ENCODE data around the gene C16orf92.

Gene C16orf92

DNA sequence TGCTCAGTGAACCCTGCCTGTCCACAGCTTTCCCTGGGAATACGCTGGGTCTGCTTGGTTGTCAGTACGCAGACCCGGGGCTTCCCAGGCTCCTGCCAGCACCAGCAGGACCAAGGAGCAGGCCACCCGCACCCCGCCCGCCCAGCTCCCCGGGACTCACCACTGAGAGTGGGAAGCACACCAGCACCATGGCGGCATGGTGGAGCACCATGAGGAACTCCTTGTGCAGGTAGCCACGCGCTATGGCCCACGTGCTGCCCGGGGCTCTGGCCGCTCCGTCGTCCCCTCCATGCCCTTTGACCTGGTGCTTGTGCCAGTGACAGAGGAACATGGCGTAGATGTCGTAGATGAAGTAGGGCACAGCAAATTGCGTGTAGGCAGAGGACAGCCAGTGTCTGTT lies 3.5 kb downstream of the C16orf92 start:
- H3K4me3 ChIP-seq (ENCODE audit: low read depth in 1 of 2, low read length in 2 of 2), result no peak overlapping the region
- peaks cover 41% of the 10 kb centered on the region in 2 donors for H3K27me3 ChIP-seq (ENCODE audit: control insufficient read depth in 1 of 2, insufficient read depth in 2 of 2, low read length in 2 of 2)
- peaks cover 3% of the 10 kb centered on the region in 2 donors for H3K4me1 ChIP-seq (ENCODE audit: control insufficient read depth in 1 of 2, insufficient read depth in 2 of 2, low read length in 2 of 2)

DNA sequence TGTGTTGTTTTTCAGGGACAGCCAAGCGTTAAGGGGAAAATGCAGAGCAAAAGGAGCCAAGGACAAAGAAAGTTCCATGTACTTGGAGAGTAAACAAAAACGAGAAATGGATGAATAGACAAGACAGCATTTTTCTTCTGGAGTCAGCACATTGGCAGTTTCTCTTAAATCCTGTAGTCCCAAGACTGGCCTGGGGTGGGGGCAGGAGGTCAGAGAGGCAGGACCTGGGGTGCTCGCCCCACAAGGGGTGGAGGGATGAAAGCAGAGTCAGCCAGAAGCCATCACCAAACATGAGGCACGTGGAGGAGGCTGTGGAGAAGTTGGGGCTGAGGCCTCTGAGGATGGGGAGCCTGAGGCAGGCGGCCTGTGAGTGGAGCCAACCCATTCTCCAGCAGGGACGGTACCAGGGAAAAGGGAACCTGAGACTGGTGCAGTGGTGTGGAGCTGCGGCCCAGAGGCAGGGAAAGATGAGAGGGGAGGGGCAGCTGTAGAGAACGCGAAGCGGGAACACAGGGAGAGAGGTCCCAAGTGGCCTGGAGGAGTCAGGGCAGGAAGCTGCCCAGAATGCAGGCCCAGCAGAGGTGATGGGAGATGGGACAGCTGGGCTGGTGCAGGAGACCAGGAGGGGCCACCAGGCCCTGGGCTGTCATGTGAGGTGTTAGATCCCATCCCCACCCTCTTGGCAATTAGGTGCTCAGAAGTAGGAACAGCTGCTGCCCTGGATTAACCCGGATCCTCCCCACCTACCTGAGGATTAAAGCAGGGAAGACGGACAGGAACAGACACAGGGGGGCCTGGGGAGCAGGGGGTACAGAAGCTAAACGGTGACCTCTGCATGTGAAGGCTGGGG lies 4.8 kb downstream of the C16orf92 start:
- Histone ChIP-seq H3K9me3 (ENCODE audit: control insufficient read depth in 1 of 2, low read length in 2 of 2) (no peaks in the 10 kb centered on the region), H3K4me3 (ENCODE audit: low read depth in 1 of 2, low read length in 2 of 2) (no peak overlapping the region), H3K27me3 (ENCODE audit: control insufficient read depth in 1 of 2, insufficient read depth in 2 of 2, low read length in 2 of 2) (peaks cover 51 to 52% of the 10 kb centered on the region in 2 donors)

More for the DNA sequence above, 3.5 kb downstream of the C16orf92 start:
- no peak overlapping the region for H3K27ac ChIP-seq (ENCODE audit: low read depth, low read length)
- H3K9ac ChIP-seq (ENCODE audit: low read depth in 1 of 2, low read length in 2 of 2), result no peak overlapping the region
- H3K9me3 ChIP-seq (ENCODE audit: control insufficient read depth in 1 of 2, low read length in 2 of 2), result no peaks in the 10 kb centered on the region
- no peaks in the 10 kb centered on the region for H3K36me3 ChIP-seq (ENCODE audit: control insufficient read depth in 1 of 2, insufficient read depth in 2 of 2, low read length in 2 of 2)

DNA sequence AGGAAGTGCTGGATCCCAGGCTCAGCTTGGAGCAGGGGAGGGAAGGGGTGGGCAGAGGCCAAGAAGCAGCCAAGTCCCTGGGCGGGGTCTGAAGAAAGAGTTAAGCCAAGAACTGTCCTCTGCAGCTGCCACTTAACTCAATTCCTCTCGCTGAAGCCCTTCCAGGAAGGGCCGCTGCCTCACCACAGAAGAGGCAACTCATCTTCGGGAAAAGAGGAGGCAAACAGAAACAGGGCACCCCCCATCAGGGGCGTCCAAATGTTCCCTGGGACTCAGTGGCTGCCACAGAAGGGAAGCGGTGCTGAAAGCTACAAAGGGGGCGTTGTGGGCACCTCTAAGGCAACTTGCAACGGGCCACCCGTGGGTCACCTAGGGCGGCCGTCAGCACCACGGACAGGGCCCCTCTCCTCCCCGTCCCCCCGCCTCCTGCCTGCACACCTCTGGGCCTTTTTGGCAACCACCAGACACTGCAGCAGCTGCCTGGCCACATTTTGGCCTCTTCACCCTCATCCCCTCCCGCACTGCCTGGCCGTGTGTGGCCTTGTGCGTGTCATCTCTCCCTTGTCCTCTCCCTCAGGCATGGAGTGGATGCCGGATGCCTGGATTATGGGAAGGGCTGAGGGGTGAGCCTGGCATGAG lies 5.6 kb downstream of the C16orf92 start:
- no peak overlapping the region for H3K4me3 ChIP-seq (ENCODE audit: low read depth in 1 of 2, low read length in 2 of 2)
- H3K27ac ChIP-seq (ENCODE audit: low read depth, low read length), result no peak overlapping the region
- peaks cover 51 to 52% of the 10 kb centered on the region in 2 donors for H3K27me3 ChIP-seq (ENCODE audit: control insufficient read depth in 1 of 2, insufficient read depth in 2 of 2, low read length in 2 of 2)
- H3K36me3 ChIP-seq (ENCODE audit: control insufficient read depth in 1 of 2, insufficient read depth in 2 of 2, low read length in 2 of 2), result no peaks in the 10 kb centered on the region
- H3K9me3 ChIP-seq (ENCODE audit: control insufficient read depth in 1 of 2, low read length in 2 of 2), result no peaks in the 10 kb centered on the region
- no peak overlapping the region for H3K9ac ChIP-seq (ENCODE audit: low read depth in 1 of 2, low read length in 2 of 2)
- no peaks in the 10 kb centered on the region for H3K4me1 ChIP-seq (ENCODE audit: control insufficient read depth in 1 of 2, insufficient read depth in 2 of 2, low read length in 2 of 2)

More for the DNA sequence above, 4.8 kb downstream of the C16orf92 start:
- Histone ChIP-seq H3K27ac (ENCODE audit: low read depth, low read length) (no peak overlapping the region), H3K9ac (ENCODE audit: low read depth in 1 of 2, low read length in 2 of 2) (no peak overlapping the region), H3K36me3 (ENCODE audit: control insufficient read depth in 1 of 2, insufficient read depth in 2 of 2, low read length in 2 of 2) (no peaks in the 10 kb centered on the region), H3K4me1 (ENCODE audit: control insufficient read depth in 1 of 2, insufficient read depth in 2 of 2, low read length in 2 of 2) (no peaks in the 10 kb centered on the region)

DNA sequence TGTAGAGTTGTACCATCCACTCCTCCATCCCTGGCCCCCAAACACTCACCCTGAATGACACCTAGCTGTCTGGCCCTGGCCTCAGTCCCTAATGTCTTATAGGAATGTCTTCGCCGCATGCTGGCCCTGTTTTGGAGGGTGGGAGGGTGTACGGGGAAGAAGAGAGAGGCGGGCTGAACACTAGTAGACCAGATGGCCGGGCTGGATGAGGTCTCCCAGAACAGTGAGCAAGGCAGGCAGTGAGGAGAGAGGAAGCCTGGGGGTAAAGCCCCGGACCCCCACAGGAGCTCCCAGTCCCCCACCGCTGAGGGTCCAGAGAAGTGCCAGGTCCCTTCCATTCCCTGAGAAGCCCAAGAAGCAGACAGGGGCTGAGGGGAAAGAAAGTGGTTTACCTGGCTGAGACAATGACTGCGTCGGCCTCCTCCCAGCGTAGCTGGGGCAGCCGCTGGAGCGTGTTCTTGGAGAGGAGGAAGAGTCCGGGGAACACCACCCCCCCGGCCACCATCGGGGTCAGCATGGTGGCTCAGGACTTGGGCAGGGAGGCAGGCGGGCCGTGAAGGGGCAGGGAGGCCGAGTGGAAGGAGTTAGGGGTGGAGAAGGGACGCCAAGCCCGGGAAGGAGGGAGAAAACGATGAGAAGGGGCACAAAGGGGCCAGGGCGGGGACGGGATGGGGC lies 7.2 kb downstream of the C16orf92 start:
- Histone ChIP-seq H3K4me3 (ENCODE audit: low read depth in 1 of 2, low read length in 2 of 2) (no peak overlapping the region), H3K4me1 (ENCODE audit: control insufficient read depth in 1 of 2, insufficient read depth in 2 of 2, low read length in 2 of 2) (no peaks in the 10 kb centered on the region), H3K9me3 (ENCODE audit: control insufficient read depth in 1 of 2, low read length in 2 of 2) (no peaks in the 10 kb centered on the region), H3K27ac (ENCODE audit: low read depth, low read length) (no peak overlapping the region), H3K9ac (ENCODE audit: low read depth in 1 of 2, low read length in 2 of 2) (no peak overlapping the region), H3K27me3 (ENCODE audit: control insufficient read depth in 1 of 2, insufficient read depth in 2 of 2, low read length in 2 of 2) (peaks cover 51 to 52% of the 10 kb centered on the region in 2 donors), H3K36me3 (ENCODE audit: control insufficient read depth in 1 of 2, insufficient read depth in 2 of 2, low read length in 2 of 2) (no peaks in the 10 kb centered on the region)

DNA sequence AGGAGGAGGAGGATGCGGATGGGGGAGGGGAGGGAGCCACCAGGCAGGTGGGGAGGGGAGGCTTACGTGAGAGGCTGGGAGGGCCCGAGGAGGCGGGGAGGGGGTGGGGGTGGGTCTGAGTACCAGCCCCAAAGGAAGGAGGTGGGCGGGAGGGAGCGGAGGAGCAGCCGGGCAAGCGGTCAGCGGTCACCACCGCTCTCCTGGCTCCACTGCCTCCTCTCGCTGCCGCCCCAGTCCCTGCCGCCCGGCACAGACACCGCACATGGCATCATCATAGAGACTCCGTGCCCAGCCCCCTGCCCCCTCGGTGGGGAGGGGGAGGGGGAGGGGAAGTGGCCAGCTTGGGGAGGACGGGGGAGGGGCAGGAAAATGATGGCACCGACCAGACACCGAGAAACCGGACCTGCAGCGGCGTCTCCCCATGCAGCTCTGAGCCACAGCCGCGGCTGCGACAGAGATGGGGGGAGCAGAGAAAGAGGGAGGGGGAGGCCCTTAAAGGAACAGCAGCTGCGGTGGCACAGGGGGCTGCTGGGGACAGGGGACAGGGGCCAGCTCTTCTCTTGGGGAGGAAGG lies 7.9 kb downstream of the C16orf92 start, which contains the start of gene TLCD3B:
TLCD3B (minus strand) TSS at position 431 of the 573 bp plus-strand sequence. CDS start 744 bp downstream, outside the sequence.
- H3K9me3 ChIP-seq (ENCODE audit: control insufficient read depth in 1 of 2, low read length in 2 of 2), result no peaks in the 10 kb centered on the region
- no peak within 1 kb of the TSS for H3K4me3 ChIP-seq (ENCODE audit: low read depth in 1 of 2, low read length in 2 of 2)
- H3K27ac ChIP-seq (ENCODE audit: low read depth, low read length), result no peak within 1 kb of the TSS
- H3K4me1 ChIP-seq (ENCODE audit: control insufficient read depth in 1 of 2, insufficient read depth in 2 of 2, low read length in 2 of 2), result no peaks in the 10 kb centered on the region
- H3K36me3 ChIP-seq (ENCODE audit: control insufficient read depth in 1 of 2, insufficient read depth in 2 of 2, low read length in 2 of 2), result no peaks in the 10 kb centered on the region
- no peak within 1 kb of the TSS for H3K9ac ChIP-seq (ENCODE audit: low read depth in 1 of 2, low read length in 2 of 2)
- peaks cover 47% of the 10 kb centered on the region in 2 donors for H3K27me3 ChIP-seq (ENCODE audit: control insufficient read depth in 1 of 2, insufficient read depth in 2 of 2, low read length in 2 of 2)

DNA sequence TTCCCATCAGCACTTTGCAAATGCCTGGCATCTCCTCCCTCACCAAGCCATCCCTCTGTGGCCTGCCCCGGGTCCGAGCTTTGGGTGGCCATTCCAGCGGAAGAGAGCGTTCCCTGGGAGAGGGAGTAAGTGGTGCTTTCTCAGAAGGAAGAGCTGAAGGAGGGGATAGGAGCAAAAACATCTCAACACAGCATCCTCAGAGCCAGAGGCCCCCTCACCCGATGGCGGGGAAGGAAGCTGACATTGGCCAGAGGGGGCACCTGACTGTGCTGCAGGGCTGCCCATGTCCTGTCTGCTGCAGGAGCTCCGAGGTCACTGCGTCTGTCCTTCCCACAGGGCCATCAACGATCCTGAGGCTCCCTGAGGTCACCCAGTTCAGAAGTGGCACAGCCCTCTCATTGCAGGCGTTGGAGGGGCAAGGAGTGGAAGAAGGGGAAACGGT lies 8.5 kb downstream of the C16orf92 start:
- Histone ChIP-seq H3K4me3 (ENCODE audit: low read depth in 1 of 2, low read length in 2 of 2) (no peak overlapping the region), H3K4me1 (ENCODE audit: control insufficient read depth in 1 of 2, insufficient read depth in 2 of 2, low read length in 2 of 2) (no peaks in the 10 kb centered on the region), H3K27ac (ENCODE audit: low read depth, low read length) (no peak overlapping the region), H3K36me3 (ENCODE audit: control insufficient read depth in 1 of 2, insufficient read depth in 2 of 2, low read length in 2 of 2) (no peaks in the 10 kb centered on the region), H3K9ac (ENCODE audit: low read depth in 1 of 2, low read length in 2 of 2) (no peak overlapping the region), H3K9me3 (ENCODE audit: control insufficient read depth in 1 of 2, low read length in 2 of 2) (no peaks in the 10 kb centered on the region), H3K27me3 (ENCODE audit: control insufficient read depth in 1 of 2, insufficient read depth in 2 of 2, low read length in 2 of 2) (peaks cover 45 to 47% of the 10 kb centered on the region in 2 donors)

DNA sequence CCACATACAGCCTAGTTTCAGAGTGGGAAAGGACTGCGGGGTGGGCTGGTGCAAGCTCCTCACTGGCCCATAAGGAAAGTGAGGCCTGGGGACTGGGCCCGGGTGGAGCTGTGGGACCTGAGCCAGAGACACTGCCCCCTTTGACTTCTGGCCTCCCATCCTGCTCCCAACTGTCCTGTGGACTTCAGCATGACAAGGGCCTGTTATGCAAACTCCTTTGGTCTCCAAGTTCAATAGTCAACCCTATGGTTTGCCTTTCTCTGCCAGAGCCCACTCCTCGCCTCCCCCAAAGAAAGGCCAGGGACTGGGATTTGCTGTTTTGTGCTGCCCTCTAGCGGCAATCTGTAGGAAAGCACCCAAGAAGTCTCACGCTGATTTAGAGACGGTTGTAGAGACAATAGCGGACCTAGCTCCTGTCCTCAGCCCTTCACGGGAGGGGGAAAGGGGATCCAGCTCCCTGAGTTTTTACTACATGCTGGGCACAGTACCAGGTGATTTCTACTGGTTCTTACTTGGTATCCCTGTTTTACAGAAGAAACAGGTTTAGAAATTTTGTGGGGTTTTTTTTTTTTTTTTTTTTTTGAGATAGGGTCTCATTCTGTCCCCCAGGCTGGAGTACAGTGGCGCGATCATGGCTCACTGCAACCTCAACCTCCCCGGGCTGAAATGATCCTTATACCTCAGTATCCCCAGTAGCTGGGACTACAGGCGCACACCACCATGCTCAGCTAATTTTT lies 9.3 kb downstream of the C16orf92 start:
- H3K27me3 ChIP-seq (ENCODE audit: control insufficient read depth in 1 of 2, insufficient read depth in 2 of 2, low read length in 2 of 2), result peaks cover 37 to 47% of the 10 kb centered on the region in 2 donors

DNA sequence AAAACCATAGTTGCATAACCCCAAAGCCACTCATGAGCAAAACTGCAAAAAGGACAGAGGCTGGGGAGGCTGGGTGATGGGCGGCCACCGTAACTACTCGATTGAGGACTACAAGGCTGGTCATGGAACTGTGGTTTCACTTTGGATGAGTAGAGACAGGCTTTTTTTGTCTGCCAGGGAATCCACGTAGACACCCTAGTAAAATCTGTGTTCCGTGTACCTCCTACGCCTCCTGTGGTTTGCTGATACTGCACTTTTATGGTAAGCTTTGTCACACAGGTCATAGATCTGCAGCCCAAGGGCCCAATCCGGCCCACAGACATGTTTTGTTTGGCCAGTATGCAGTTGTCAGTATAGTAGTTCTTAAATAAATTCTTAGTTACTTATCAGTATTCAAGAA lies 10.3 kb downstream of the C16orf92 start:
- Histone ChIP-seq H3K27me3 (ENCODE audit: control insufficient read depth in 1 of 2, insufficient read depth in 2 of 2, low read length in 2 of 2) (peaks cover 35 to 38% of the 10 kb centered on the region in 2 donors), H3K4me3 (ENCODE audit: low read depth in 1 of 2, low read length in 2 of 2) (no peak overlapping the region), H3K4me1 (ENCODE audit: control insufficient read depth in 1 of 2, insufficient read depth in 2 of 2, low read length in 2 of 2) (no peaks in the 10 kb centered on the region), H3K9ac (ENCODE audit: low read depth in 1 of 2, low read length in 2 of 2) (no peak overlapping the region), H3K9me3 (ENCODE audit: control insufficient read depth in 1 of 2, low read length in 2 of 2) (no peaks in the 10 kb centered on the region), H3K36me3 (ENCODE audit: control insufficient read depth in 1 of 2, insufficient read depth in 2 of 2, low read length in 2 of 2) (no peaks in the 10 kb centered on the region), H3K27ac (ENCODE audit: low read depth, low read length) (no peak overlapping the region)

More for the DNA sequence above, 9.3 kb downstream of the C16orf92 start:
- H3K9ac ChIP-seq (ENCODE audit: low read depth in 1 of 2, low read length in 2 of 2), result no peak overlapping the region
- no peaks in the 10 kb centered on the region for H3K36me3 ChIP-seq (ENCODE audit: control insufficient read depth in 1 of 2, insufficient read depth in 2 of 2, low read length in 2 of 2)
- H3K27ac ChIP-seq (ENCODE audit: low read depth, low read length), result no peak overlapping the region
- no peaks in the 10 kb centered on the region for H3K9me3 ChIP-seq (ENCODE audit: control insufficient read depth in 1 of 2, low read length in 2 of 2)
- no peak overlapping the region for H3K4me3 ChIP-seq (ENCODE audit: low read depth in 1 of 2, low read length in 2 of 2)
- no peaks in the 10 kb centered on the region for H3K4me1 ChIP-seq (ENCODE audit: control insufficient read depth in 1 of 2, insufficient read depth in 2 of 2, low read length in 2 of 2)

DNA sequence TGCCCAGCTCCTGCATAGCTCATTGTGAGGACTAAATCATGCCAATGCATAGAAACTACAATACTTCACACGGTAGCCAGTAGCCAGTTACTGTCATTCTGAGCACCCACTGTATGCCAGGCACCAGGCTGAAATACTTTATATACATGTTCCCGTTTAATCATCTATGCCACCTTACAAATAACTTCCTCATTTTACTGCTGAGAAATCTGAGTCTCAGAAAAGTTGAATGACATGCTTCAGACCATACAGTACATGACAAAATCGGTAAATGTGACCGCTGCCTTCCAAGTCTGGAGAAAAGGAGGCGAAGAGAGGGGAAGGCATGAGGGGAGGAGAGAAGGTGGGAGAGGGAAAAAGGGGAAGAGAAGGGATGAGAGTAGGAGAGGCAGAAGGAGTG lies 17.2 kb downstream of the C16orf92 start:
- Histone ChIP-seq H3K36me3 (ENCODE audit: control insufficient read depth in 1 of 2, insufficient read depth in 2 of 2, low read length in 2 of 2) (no peaks in the 10 kb centered on the region), H3K4me3 (ENCODE audit: low read depth in 1 of 2, low read length in 2 of 2) (no peak overlapping the region), H3K27me3 (ENCODE audit: control insufficient read depth in 1 of 2, insufficient read depth in 2 of 2, low read length in 2 of 2) (peaks cover 0 to under 1% of the 10 kb centered on the region in 2 donors), H3K9ac (ENCODE audit: low read depth in 1 of 2, low read length in 2 of 2) (no peak overlapping the region), H3K9me3 (ENCODE audit: control insufficient read depth in 1 of 2, low read length in 2 of 2) (no peaks in the 10 kb centered on the region), H3K4me1 (ENCODE audit: control insufficient read depth in 1 of 2, insufficient read depth in 2 of 2, low read length in 2 of 2) (no peaks in the 10 kb centered on the region), H3K27ac (ENCODE audit: low read depth, low read length) (no peak overlapping the region)

Measured in duodenal mucosa (tissue), 2 donors.